HG02623 (cell line): ENCODE measurements around the gene RANBP17.
"Not testable (repeated sequence)": the region's sequence is repeated elsewhere in the genome, so short reads cannot be mapped to it uniquely, and the experiment has no call there.

Source experiments
- ATAC-seq: cut with Tn5 transposase; IDR thresholded peaks from one replicate; pipeline ENCODE4 v1.9.1; 2021; ENCODE audit warnings: moderate library complexity; ENCODE audit not compliant: unreplicated experiment

The RANBP17 gene

GRCh38 chr5:170937914-170938313 lies 76.1 kb downstream of the RANBP17 start:
- no peak for ATAC-seq

GRCh38 chr5:170939178-170939577 lies 77.4 kb downstream of the RANBP17 start:
- no peak for ATAC-seq

- no peak for ATAC-seq
Measured at GRCh38 chr5:170941788-170942187, 80.0 kb downstream of the RANBP17 start.

- ATAC-seq: no peak
Measured at GRCh38 chr5:170945275-170945674, 83.5 kb downstream of the RANBP17 start.

GRCh38 chr5:170960567-170960966 lies 98.7 kb downstream of the RANBP17 start:
- ATAC-seq: no peak

- no peak for ATAC-seq
Measured at GRCh38 chr5:170963521-170963920, 101.7 kb downstream of the RANBP17 start.

- no peak for ATAC-seq
Measured at GRCh38 chr5:170974461-170974860, 112.6 kb downstream of the RANBP17 start.

GRCh38 chr5:170980261-170980660 lies 118.4 kb downstream of the RANBP17 start:
- not testable (repeated sequence) for ATAC-seq

GRCh38 chr5:170985486-170985885 lies 123.7 kb downstream of the RANBP17 start:
- no peak for ATAC-seq

- no peak for ATAC-seq
Measured at GRCh38 chr5:170986598-170986997, 124.8 kb downstream of the RANBP17 start.

GRCh38 chr5:170993476-170993875 lies 131.7 kb downstream of the RANBP17 start:
- no peak for ATAC-seq

- ATAC-seq: no peak
Measured at GRCh38 chr5:171010086-171010485, 148.3 kb downstream of the RANBP17 start.

GRCh38 chr5:171010816-171011215 lies 149.0 kb downstream of the RANBP17 start:
- no peak for ATAC-seq

GRCh38 chr5:171023508-171023907 lies 161.7 kb downstream of the RANBP17 start:
- no peak for ATAC-seq

- no peak for ATAC-seq
Measured at GRCh38 chr5:171024084-171024483, 162.3 kb downstream of the RANBP17 start.

- no peak for ATAC-seq
Measured at GRCh38 chr5:171029401-171029800, 167.6 kb downstream of the RANBP17 start.

GRCh38 chr5:171031977-171032376 lies 170.2 kb downstream of the RANBP17 start:
- no peak for ATAC-seq

GRCh38 chr5:171032435-171032973 lies 170.7 kb downstream of the RANBP17 start:
- ATAC-seq: no peak

- not testable (repeated sequence) for ATAC-seq
Measured at GRCh38 chr5:171041893-171042292, 180.1 kb downstream of the RANBP17 start.

- ATAC-seq: no peak
Measured at GRCh38 chr5:171050916-171051315, 189.1 kb downstream of the RANBP17 start.

- no peak for ATAC-seq
Measured at GRCh38 chr5:171055875-171056454, 194.1 kb downstream of the RANBP17 start.

- no peak for ATAC-seq
Measured at GRCh38 chr5:171067540-171068130, 205.8 kb downstream of the RANBP17 start.

- ATAC-seq: no peak
Measured at GRCh38 chr5:171074747-171075146, 212.9 kb downstream of the RANBP17 start.
